GM21529 (cell line): Measurements from ENCODE around the gene PI4KB.
"Not testable (repeated sequence)": the region's sequence is repeated elsewhere in the genome, so short reads cannot be mapped to it uniquely, and the experiment has no call there.

Source experiments
- ATAC-seq: cut with Tn5 transposase; IDR thresholded peaks from one replicate; pipeline ENCODE4 v1.9.1; 2021; ENCODE audit not compliant: unreplicated experiment

The PI4KB gene

GRCh38 chr1:151281969-151282882 lies 45.0 kb downstream of the PI4KB start, which contains the start of gene ZNF687:
TSS of gene ZNF687 (plus strand) at chr1:151282299. CDS start at chr1:151286292, 3,993 bp downstream.
- ATAC-seq, result peak; percentile 87

- ATAC-seq, result peak; percentile 31
Measured at GRCh38 chr1:151281225-151281968, 45.8 kb downstream of the PI4KB start.

- no peak for ATAC-seq
Measured at GRCh38 chr1:151277249-151277648, 50.0 kb downstream of the PI4KB start.

GRCh38 chr1:151275341-151275740 lies 51.9 kb downstream of the PI4KB start:
- ATAC-seq, result not testable (repeated sequence)

- no peak for ATAC-seq
Measured at GRCh38 chr1:151273924-151274466, 53.2 kb downstream of the PI4KB start.

GRCh38 chr1:151267760-151268159 lies 59.5 kb downstream of the PI4KB start:
- no peak for ATAC-seq

- ATAC-seq, result no peak
Measured at GRCh38 chr1:151266821-151267220, 60.4 kb downstream of the PI4KB start.

- ATAC-seq, result no peak
Measured at GRCh38 chr1:151266315-151266714, 60.9 kb downstream of the PI4KB start.

GRCh38 chr1:151265446-151266236 lies 61.6 kb downstream of the PI4KB start:
- no peak for ATAC-seq

GRCh38 chr1:151259351-151259750 lies 67.9 kb downstream of the PI4KB start:
- no peak for ATAC-seq

GRCh38 chr1:151255381-151255780 lies 71.8 kb downstream of the PI4KB start:
- ATAC-seq, result no peak

- ATAC-seq, result peak; percentile 92
Measured at GRCh38 chr1:151254217-151255213, 72.7 kb downstream of the PI4KB start, which contains the start of gene PSMD4. TSS of gene PSMD4 (plus strand) at chr1:151254734. CDS start at chr1:151254783, 49 bp downstream.

GRCh38 chr1:151251656-151252470 lies 75.4 kb downstream of the PI4KB start:
- ATAC-seq, result peak; percentile 38

- no peak for ATAC-seq
Measured at GRCh38 chr1:151246786-151247185, 80.4 kb downstream of the PI4KB start.

- ATAC-seq, result no peak
Measured at GRCh38 chr1:151243683-151244216, 83.5 kb downstream of the PI4KB start.

- ATAC-seq, result no peak
Measured at GRCh38 chr1:151242442-151242841, 84.8 kb downstream of the PI4KB start.
